ENCODE results near the gene NFIB. TPM values are rescaled to one million over a fixed set of nuclear protein-coding genes. Genes with fewer than 3 reads are reported as not detected.

Gene NFIB
- total RNA-seq, 1 donor from 2014 or later: 11.6 TPM

DNA sequence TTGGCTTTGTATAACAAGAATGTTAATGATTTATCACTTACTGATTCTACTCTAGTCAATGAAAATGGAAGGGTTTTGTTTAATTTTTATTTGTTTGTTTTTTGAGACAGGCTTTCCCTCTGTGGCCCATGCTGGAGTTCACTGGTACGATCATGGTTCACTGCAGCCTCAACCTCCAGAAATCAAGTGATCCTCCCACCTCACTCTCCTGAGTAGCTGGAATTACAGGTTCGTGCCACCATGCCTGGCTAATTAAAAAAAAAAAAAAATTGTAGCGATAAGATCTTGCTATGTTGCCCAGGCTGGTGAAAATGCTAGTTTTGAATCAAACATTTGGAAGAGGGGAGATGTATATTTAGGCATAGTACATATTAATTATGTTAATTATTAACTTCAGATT lies 209.4 kb downstream of the NFIB start:
- TF ChIP-seq, protein P1, sequence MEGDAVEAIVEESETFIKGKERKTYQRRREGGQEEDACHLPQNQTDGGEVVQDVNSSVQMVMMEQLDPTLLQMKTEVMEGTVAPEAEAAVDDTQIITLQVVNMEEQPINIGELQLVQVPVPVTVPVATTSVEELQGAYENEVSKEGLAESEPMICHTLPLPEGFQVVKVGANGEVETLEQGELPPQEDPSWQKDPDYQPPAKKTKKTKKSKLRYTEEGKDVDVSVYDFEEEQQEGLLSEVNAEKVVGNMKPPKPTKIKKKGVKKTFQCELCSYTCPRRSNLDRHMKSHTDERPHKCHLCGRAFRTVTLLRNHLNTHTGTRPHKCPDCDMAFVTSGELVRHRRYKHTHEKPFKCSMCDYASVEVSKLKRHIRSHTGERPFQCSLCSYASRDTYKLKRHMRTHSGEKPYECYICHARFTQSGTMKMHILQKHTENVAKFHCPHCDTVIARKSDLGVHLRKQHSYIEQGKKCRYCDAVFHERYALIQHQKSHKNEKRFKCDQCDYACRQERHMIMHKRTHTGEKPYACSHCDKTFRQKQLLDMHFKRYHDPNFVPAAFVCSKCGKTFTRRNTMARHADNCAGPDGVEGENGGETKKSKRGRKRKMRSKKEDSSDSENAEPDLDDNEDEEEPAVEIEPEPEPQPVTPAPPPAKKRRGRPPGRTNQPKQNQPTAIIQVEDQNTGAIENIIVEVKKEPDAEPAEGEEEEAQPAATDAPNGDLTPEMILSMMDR (IDR thresholded peaks at IDR 0.05; ENCODE audit: insufficient read depth, low read length, severe bottlenecking): no peak
- DNase-seq (ENCODE audit: low read depth) (no peak), FAIRE-seq (no peak)
- Histone ChIP-seq H3K36me3 (ENCODE audit: control insufficient read depth, insufficient read depth, low read length) (no peaks in the 10 kb centered on the region), H3K27me3 (ENCODE audit: control insufficient read depth, insufficient read depth, low read length) (no peaks in the 10 kb centered on the region), H3K4me3 (ENCODE audit: low read depth, low read length) (no peak overlapping the region)

DNA sequence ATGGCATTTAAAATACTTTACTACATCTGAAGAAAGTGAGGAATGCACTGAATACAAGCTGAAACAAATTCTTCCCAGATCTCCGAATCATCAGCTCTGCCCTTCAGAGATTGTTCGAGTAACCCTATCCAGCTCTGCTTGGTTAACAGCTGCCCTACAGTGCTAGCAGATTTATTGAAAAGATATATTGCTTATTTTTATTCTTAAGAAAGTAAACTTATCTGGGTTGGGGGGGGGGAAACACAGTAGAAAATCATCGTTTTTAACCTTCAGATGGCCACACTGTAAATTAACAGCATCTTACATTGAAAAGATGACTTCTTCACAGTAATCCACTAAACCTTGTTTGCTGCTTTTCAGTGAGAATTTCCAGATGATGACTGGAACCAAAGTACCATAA lies 210.8 kb downstream of the NFIB start:
- FAIRE-seq (no peak), DNase-seq (ENCODE audit: low read depth) (no peak)
- Histone ChIP-seq H3K4me3 (ENCODE audit: low read depth, low read length) (no peak overlapping the region), H3K27me3 (ENCODE audit: control insufficient read depth, insufficient read depth, low read length) (no peaks in the 10 kb centered on the region), H3K36me3 (ENCODE audit: control insufficient read depth, insufficient read depth, low read length) (no peaks in the 10 kb centered on the region)
- TF ChIP-seq, protein P1 (IDR thresholded peaks at IDR 0.05; ENCODE audit: insufficient read depth, low read length, severe bottlenecking): no peak

DNA sequence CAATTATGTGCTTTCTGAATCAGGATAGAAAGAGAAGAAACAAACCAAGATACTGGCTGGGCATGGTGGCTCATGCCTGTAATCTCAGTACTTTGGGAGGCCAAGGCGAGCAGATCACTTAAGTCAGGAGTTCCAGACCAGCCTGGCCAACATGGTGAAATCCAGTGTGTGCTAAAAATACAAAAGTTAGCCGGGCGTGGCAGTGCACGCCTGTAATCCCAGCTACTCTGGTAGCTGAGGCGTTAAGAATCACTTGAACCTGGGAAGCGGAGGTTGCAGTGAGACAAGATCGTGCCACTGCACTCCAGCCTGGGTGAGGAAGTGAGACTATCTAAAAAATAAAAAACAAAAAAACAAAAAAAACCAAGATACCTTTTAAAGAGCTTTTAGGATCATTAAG lies 214.2 kb downstream of the NFIB start:
- Histone ChIP-seq H3K27me3 (ENCODE audit: control insufficient read depth, insufficient read depth, low read length) (no peaks in the 10 kb centered on the region), H3K4me3 (ENCODE audit: low read depth, low read length) (no peak overlapping the region), H3K36me3 (ENCODE audit: control insufficient read depth, insufficient read depth, low read length) (no peaks in the 10 kb centered on the region)
- TF ChIP-seq, protein P1 (IDR thresholded peaks at IDR 0.05; ENCODE audit: insufficient read depth, low read length, severe bottlenecking): no peak
- DNase-seq (ENCODE audit: low read depth): no peak
- FAIRE-seq: no peak

GRCh38 chr9:14098486-14099180 lies 215.3 kb downstream of the NFIB start:
- FAIRE-seq: peak; percentile 62

DNA sequence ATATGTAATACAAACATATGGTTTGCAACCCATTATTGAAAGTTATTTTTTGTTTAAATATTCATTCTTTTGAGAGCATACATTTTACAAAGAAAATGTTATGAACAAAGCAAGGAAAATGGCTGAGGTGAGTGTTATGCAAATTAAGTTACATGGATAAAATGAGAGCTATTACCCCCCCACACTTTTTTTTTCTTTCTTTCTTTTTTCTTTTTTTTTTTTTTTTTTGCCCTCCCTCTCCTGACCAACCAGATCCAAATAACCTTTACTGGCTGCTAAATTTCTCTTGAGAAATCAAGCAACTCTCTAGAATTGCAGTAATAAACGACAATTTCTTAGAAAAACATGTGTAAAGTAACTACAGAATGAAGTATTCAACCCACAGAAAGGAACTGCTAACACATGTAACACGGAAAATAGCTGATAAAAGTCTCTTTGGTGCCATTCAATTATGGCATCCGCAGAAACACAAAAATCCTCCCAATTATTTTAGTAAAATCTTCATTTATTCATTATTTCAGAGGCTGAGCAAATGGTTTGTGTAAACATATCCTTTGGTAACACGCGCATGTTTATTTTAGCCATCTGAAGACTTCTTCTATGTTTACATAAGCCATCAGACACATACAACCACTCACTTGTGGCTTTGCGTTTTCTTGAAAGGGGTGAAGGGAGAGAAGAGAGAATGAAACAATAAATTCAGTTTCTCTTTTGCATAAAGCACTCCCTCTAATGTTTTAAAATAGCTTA lies 216.1 kb downstream of the NFIB start:
- TF ChIP-seq, protein P1 (IDR thresholded peaks at IDR 0.05; ENCODE audit: insufficient read depth, low read length, severe bottlenecking): no peak
- no peak overlapping the region for H3K4me3 ChIP-seq (ENCODE audit: low read depth, low read length)
- FAIRE-seq: no peak
- peak; percentile 39 for DNase-seq (ENCODE audit: low read depth)
- no peaks in the 10 kb centered on the region for H3K36me3 ChIP-seq (ENCODE audit: control insufficient read depth, insufficient read depth, low read length)
- H3K27me3 ChIP-seq (ENCODE audit: control insufficient read depth, insufficient read depth, low read length): no peaks in the 10 kb centered on the region

More at GRCh38 chr9:14098486-14099180, 215.3 kb downstream of the NFIB start:
- DNase-seq (ENCODE audit: low read depth): peak; percentile 27
- Histone ChIP-seq H3K36me3 (ENCODE audit: control insufficient read depth, insufficient read depth, low read length) (no peaks in the 10 kb centered on the region), H3K27me3 (ENCODE audit: control insufficient read depth, insufficient read depth, low read length) (no peaks in the 10 kb centered on the region), H3K4me3 (ENCODE audit: low read depth, low read length) (no peak overlapping the region)
- TF ChIP-seq, protein P1 (IDR thresholded peaks at IDR 0.05; ENCODE audit: insufficient read depth, low read length, severe bottlenecking): no peak

All from bronchial epithelial cell (primary cell).